Ovary (tissue), 9 donors: ENCODE results near the gene CNDP2. TPM values are rescaled to one million over a fixed set of nuclear protein-coding genes. Genes with fewer than 3 reads are reported as not detected.

Experiments used
- DNase-seq, 5 donors: peaks; one replicate each; pipeline ENCODE4 v3.0.0-alpha.2; 2019 to 2020
- H3K27ac ChIP-seq, 2 donors: fragments of 200-600 bp; one replicate each; pipeline versions ENCODE4 v1.5.1 to v1.8.0; 2019 to 2022
- H3K27me3 ChIP-seq: fragments of 200-600 bp; one replicate; pipeline ENCODE4 v1.8.0; 2022
- H3K36me3 ChIP-seq: fragments of 200-600 bp; sonication (generic); one replicate; pipeline ENCODE4 v1.5.1; 2019
- H3K4me1 ChIP-seq: one replicate; pipeline ENCODE4 v1.8.1; 2013; ENCODE audit warnings: mild to moderate bottlenecking, moderate library complexity; ENCODE audit not compliant: insufficient read depth
- H3K4me3 ChIP-seq: fragments of 200-600 bp; sonication (generic); one replicate; pipeline ENCODE4 v1.5.1; 2017
- H3K9me3 ChIP-seq, 2 donors: fragments of 200-600 bp in 1 of 2; sonication (generic) in 1 of 2; one replicate each; pipeline versions ENCODE4 v1.5.1 to v1.8.1; 2013 to 2019; ENCODE audit warnings: mild to moderate bottlenecking in 1 of 2, moderate library complexity in 1 of 2
- EP300 ChIP-seq: sonication (generic); formaldehyde crosslinking; IDR thresholded peaks from one replicate; pipeline ENCODE4 v1.6.1; 2017; ENCODE audit warnings: antibody characterized with exemption
- POLR2A ChIP-seq: fragments of 450-650 bp; IDR thresholded peaks from one replicate; pipeline ENCODE4 v1.6.1; 2017; ENCODE audit warnings: antibody characterized with exemption, mild to moderate bottlenecking, moderate library complexity
- WGBS, 3 donors: extraction: QIAGEN DNeasy Blood & Tissue Kit in 1 of 3; methylation state at CpG; one replicate each; pipeline versions ENCODE4 v1.1.5 to v1.1.7; 2013 to 2017; 5-methylcytosine and 5-hydroxymethylcytosine counted together
- intact Hi-C, 4 donors: fragments of 100-400 bp; cut with DNase I; formaldehyde crosslinking; loops; one replicate each; pipeline versions ENCODE4 v1.11.0 to v1.15.1; 2022 to 2023
- polyA plus RNA-seq, 2 donors: library from polyadenylated mRNA; stranded (reverse); fragments of 200-250 nt in 1 of 2; fragments of 350-450 nt in 1 of 2; fragmentation: Illumina TruSeq in 1 of 2; extraction: RNeasy Lipid Tissue Mini Kit (QIAGEN cat#74804) in 1 of 2; gene quantifications; one replicate each; pipeline ENCODE4 v1.2.3, GENCODE V29; 2013 to 2014
- total RNA-seq, 7 donors: library from RNA; depleted of rRNA in 2 of 7; stranded (reverse); fragments of >200 nt in 2 of 7; fragmentation: NEBNext Ultra II Directional in 3 of 7; extraction: Animal tissue kit (Norgen Biotek cat#: 25700) in 3 of 7; gene quantifications; one replicate each; pipeline versions ENCODE4 v1.1.0 to v1.2.4, GENCODE V29; 2016 to 2023
- TF ChIP-seq, protein P1 (sequence below), 3 donors: fragments of 450-650 bp in 2 of 3; fragments of 200-600 bp in 1 of 3; IDR thresholded peaks; one replicate each; pipeline versions ENCODE4 v1.5.1 to v1.8.0; 2016 to 2022; ENCODE audit warnings: antibody characterized with exemption in 3 of 3, mild to moderate bottlenecking in 1 of 3
- donor health status: DM: no; HTN: no; CAD: no; lungs with moderate emphysema.
- donor health status: DM: no; HTN: no; CAD: no.
- donor health status: Bipolar disorder and iron deficiency.
- donor health status: DM: yes; HTN: yes; CAD: no.
- donor health status: DM: no; HTN: no; CAD: no.
- donor health status: DM: yes; HTN: yes; CAD: no.

CNDP2 gene
- total and polyA plus RNA-seq, 9 donors: 28.1 to 119 (median 91.7) TPM

DNA sequence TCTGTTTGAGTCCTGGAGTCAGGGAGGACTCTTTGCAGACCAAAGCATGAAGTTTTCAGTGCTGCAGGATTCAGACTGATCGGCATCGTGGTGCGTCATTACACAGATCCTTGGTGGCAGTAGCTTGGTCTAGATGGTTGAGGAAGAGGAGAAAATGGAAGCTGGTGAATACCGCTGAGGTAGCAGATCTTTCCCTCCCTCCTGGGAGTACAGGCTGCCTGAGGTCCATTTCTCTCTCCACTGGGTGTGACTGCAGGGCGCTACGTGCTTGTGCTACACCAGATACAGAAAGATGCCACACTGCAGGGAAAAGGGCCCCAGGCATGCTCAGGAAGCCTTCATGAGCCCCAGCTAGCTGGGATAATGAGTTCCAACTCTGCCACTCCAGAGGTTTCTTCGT lies 34.9 kb downstream of the CNDP2 start:
- DNase-seq: no peak
- no peaks in the 10 kb centered on the region for H3K36me3 ChIP-seq
- no peaks in the 10 kb centered on the region for H3K9me3 ChIP-seq
- H3K27me3 ChIP-seq: no peaks in the 10 kb centered on the region
- no peaks in the 10 kb centered on the region for H3K4me1 ChIP-seq
- intact Hi-C loops: no loop called here
- no peak overlapping the region for H3K27ac ChIP-seq
- 81 to 94% (median 92%) methylated on average over 7 of the region's 7 CpGs for WGBS, 3 donors
- H3K4me3 ChIP-seq: no peak overlapping the region
- TF ChIP-seq EP300 (no peak), POLR2A (no peak)
- TF ChIP-seq, protein P1, sequence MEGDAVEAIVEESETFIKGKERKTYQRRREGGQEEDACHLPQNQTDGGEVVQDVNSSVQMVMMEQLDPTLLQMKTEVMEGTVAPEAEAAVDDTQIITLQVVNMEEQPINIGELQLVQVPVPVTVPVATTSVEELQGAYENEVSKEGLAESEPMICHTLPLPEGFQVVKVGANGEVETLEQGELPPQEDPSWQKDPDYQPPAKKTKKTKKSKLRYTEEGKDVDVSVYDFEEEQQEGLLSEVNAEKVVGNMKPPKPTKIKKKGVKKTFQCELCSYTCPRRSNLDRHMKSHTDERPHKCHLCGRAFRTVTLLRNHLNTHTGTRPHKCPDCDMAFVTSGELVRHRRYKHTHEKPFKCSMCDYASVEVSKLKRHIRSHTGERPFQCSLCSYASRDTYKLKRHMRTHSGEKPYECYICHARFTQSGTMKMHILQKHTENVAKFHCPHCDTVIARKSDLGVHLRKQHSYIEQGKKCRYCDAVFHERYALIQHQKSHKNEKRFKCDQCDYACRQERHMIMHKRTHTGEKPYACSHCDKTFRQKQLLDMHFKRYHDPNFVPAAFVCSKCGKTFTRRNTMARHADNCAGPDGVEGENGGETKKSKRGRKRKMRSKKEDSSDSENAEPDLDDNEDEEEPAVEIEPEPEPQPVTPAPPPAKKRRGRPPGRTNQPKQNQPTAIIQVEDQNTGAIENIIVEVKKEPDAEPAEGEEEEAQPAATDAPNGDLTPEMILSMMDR (IDR thresholded peaks at IDR 0.05): no peak

DNA sequence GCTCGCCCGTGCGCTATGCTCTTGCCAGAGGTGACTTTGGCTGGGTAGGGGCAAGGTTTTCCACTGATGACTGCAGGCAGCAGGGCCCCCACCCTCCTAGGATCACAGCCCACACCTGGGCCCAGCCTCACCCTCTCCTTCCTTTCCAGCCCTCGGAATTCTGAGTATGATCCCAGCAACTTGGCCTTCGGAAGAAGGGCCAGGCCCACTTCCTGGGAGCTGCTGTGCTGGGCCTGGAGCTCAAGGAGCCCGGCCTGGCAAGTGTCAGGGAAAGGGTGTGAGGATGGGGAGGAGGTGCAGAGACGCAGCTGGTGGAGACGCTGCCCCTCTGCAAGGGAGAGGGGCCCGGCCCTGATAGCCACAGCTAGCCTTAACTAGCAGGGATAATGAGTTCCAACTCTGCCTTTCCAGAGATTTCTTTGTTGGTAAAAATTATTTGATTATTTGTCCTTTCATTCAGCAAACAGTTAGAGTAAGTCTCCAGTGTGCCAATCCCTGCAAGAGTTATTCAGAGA lies 36.4 kb downstream of the CNDP2 start:
- 44 to 50% (median 46%) methylated on average over 9 of the region's 9 CpGs for WGBS, 3 donors
- Histone ChIP-seq H3K4me1 (no peaks in the 10 kb centered on the region), H3K27ac (no peak overlapping the region), H3K27me3 (no peaks in the 10 kb centered on the region), H3K36me3 (no peaks in the 10 kb centered on the region), H3K4me3 (no peak overlapping the region), H3K9me3 (no peaks in the 10 kb centered on the region)
- intact Hi-C loops: no loop called here
- no peak for DNase-seq
- TF ChIP-seq EP300: no peak
- TF ChIP-seq POLR2A: no peak
- TF ChIP-seq, protein P1 (IDR thresholded peaks at IDR 0.05): no peak

DNA sequence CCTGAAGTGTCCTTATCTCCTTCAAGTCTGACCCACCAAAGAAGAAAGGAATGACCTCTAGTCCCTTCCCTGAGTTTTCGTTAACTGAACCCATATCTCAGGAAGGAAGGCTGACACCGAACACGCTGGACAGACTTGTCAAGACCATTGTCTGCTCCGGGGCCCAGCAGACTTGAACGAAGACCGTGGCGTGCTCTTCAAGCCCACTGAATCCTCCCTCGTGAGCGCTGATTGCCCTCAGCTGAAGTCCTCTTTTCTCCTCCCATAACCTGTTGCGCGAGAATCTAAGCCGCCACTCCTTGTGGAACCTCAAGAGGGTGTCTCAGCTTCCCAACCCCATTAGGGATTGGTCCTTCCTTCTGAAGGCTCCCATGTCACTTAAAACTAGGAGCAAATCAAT lies 37.5 kb downstream of the CNDP2 start:
- 95 to 97% (median 96%) methylated on average over 12 of the region's 12 CpGs for WGBS, 3 donors
- Histone ChIP-seq H3K36me3 (no peaks in the 10 kb centered on the region), H3K27ac (no peak overlapping the region), H3K9me3 (no peaks in the 10 kb centered on the region), H3K4me1 (no peaks in the 10 kb centered on the region), H3K4me3 (no peak overlapping the region), H3K27me3 (no peaks in the 10 kb centered on the region)
- intact Hi-C loops: no loop called here
- no peak for DNase-seq
- TF ChIP-seq, protein P1 (IDR thresholded peaks at IDR 0.05): no peak
- TF ChIP-seq POLR2A: no peak
- no peak for TF ChIP-seq EP300

DNA sequence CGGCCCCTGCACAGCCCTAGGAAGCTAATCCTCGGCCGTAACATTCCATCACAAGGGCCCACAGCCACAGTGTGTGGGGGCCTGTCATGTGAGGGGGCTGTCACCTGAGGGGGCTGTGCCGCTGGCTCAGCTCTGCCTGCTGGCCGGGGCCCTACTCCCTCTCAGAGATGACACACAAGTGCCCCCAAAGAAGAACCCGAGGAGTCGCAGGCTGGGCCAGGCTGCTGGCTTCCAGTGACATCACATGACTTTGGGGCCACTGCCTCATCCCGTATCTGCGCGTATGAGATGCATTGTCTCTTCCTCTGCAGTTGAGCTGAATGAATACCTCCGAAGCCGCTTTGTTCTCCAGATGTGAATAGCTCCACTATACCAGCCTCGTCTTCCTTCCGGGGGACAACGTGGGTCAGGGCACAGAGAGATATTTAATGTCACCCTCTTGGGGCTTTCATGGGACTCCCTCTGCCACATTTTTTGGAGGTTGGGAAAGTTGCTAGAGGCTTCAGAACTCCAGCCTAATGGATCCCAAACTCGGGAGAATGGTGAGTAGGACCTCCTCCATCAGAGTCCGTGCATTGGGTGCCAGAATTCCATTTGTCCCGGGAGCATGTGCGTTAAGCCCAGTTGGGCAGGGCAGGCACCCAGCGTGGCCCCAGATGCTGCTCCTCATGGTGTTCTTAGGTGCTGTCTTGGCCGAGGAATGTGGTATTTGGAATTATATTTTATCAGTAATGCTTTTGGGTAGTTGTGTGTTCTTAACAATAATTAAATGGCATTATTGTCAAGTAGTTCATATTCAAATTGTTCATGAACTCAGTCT lies 38.2 kb downstream of the CNDP2 start, which contains the start of gene CNDP1:
CNDP1 (plus strand) TSS at position 351 of the 820 bp plus-strand sequence; CDS start at position 519, 168 bp downstream.
- no peaks in the 10 kb centered on the region for H3K27me3 ChIP-seq
- DNase-seq: no peak
- H3K4me1 ChIP-seq: no peaks in the 10 kb centered on the region
- TF ChIP-seq POLR2A (no peak), EP300 (no peak)
- TF ChIP-seq, protein P1 (IDR thresholded peaks at IDR 0.05): no peak
- no peaks in the 10 kb centered on the region for H3K9me3 ChIP-seq
- H3K4me3 ChIP-seq: no peak within 1 kb of the TSS
- intact Hi-C loops: no loop called here
- WGBS, 3 donors: 84 to 88% (median 86%) methylated on average over 21 of the region's 21 CpGs
- no peaks in the 10 kb centered on the region for H3K36me3 ChIP-seq
- no peak within 1 kb of the TSS for H3K27ac ChIP-seq
